GM12878 (cell line): ENCODE measurements around the gene HSPB8.

Experiments used
- EZH2 ChIP-seq: IDR thresholded peaks from 2 replicates; pipeline ENCODE4 v1.6.1; 2012; ENCODE audit warnings: low read depth, mild to moderate bottlenecking, control low read depth, inconsistent platforms, low read length, borderline replicate concordance; ENCODE audit not compliant: control insufficient read depth
- POLR2AphosphoS5 ChIP-seq: IDR thresholded peaks from 2 replicates; pipeline ENCODE4 v1.6.1; 2011; ENCODE audit warnings: mild to moderate bottlenecking, low read length, inconsistent platforms
- SRF ChIP-seq, 2 experiments: IDR thresholded peaks; 2 replicates each; pipeline ENCODE4 v1.6.1; 2011; ENCODE audit warnings: low read depth in 2 of 2, low read length in 2 of 2, mild to moderate bottlenecking in 1 of 2, moderate library complexity in 1 of 2
- TF ChIP-seq, protein P1 (sequence below), 3 experiments: IDR thresholded peaks in 2 of 3; conservative IDR thresholded peaks in 1 of 3; 2 replicates each; pipeline ENCODE4 v1.5.1; 2011; ENCODE audit warnings: low read depth in 3 of 3, low read length in 3 of 3, mild to moderate bottlenecking in 3 of 3, control low read depth in 2 of 3, moderate library complexity in 2 of 3, inconsistent platforms in 1 of 3, mixed read lengths in 1 of 3; ENCODE audit not compliant: control insufficient read depth in 2 of 3, insufficient read depth in 1 of 3; ENCODE audit errors: extremely low read depth in 1 of 3
- TF ChIP-seq, protein P2 (sequence below): fragments of 450-650 bp; IDR thresholded peaks from 2 replicates; pipeline ENCODE4 v1.6.1; 2017; ENCODE audit warnings: mild to moderate bottlenecking, moderate library complexity

DNA sequence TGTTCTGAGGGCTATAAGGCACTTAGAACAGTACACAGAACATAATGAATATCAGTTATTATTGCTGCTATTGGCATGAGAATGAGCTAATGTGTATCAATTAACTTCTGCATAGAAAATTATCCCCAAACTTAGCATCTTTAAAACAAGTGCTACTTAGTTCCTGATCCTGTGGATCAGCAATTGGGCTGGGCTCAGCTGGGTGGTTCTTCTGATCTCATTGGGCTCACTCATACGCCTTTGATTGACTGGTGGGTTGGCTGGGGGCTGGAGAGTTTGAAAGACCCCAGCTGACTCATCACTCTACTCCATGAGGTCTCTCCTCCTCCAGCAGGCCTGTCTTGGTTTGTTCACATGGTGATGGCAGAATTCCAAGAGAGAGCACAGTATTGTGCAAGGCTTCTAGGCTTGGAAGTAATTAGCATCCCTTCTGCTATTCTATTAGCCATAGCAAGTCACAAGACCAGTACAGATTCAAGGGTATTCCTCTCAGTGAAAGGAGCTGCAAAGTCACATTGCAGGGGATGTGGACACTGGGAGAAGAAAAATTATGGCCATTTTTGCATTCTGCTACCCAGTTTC is 27.2 kb upstream of the HSPB8 start:
- TF ChIP-seq EZH2 = no peak
- TF ChIP-seq, protein P1, sequence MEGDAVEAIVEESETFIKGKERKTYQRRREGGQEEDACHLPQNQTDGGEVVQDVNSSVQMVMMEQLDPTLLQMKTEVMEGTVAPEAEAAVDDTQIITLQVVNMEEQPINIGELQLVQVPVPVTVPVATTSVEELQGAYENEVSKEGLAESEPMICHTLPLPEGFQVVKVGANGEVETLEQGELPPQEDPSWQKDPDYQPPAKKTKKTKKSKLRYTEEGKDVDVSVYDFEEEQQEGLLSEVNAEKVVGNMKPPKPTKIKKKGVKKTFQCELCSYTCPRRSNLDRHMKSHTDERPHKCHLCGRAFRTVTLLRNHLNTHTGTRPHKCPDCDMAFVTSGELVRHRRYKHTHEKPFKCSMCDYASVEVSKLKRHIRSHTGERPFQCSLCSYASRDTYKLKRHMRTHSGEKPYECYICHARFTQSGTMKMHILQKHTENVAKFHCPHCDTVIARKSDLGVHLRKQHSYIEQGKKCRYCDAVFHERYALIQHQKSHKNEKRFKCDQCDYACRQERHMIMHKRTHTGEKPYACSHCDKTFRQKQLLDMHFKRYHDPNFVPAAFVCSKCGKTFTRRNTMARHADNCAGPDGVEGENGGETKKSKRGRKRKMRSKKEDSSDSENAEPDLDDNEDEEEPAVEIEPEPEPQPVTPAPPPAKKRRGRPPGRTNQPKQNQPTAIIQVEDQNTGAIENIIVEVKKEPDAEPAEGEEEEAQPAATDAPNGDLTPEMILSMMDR (IDR thresholded peaks at IDR 0.05 in 2 of 3, conservative IDR thresholded peaks at IDR 0.05 in 1 of 3; ENCODE audit: control insufficient read depth in 2 of 3, extremely low read depth in 1 of 3, insufficient read depth in 1 of 3, low read depth in 3 of 3, low read length in 3 of 3) = no peak
- TF ChIP-seq, protein P2, sequence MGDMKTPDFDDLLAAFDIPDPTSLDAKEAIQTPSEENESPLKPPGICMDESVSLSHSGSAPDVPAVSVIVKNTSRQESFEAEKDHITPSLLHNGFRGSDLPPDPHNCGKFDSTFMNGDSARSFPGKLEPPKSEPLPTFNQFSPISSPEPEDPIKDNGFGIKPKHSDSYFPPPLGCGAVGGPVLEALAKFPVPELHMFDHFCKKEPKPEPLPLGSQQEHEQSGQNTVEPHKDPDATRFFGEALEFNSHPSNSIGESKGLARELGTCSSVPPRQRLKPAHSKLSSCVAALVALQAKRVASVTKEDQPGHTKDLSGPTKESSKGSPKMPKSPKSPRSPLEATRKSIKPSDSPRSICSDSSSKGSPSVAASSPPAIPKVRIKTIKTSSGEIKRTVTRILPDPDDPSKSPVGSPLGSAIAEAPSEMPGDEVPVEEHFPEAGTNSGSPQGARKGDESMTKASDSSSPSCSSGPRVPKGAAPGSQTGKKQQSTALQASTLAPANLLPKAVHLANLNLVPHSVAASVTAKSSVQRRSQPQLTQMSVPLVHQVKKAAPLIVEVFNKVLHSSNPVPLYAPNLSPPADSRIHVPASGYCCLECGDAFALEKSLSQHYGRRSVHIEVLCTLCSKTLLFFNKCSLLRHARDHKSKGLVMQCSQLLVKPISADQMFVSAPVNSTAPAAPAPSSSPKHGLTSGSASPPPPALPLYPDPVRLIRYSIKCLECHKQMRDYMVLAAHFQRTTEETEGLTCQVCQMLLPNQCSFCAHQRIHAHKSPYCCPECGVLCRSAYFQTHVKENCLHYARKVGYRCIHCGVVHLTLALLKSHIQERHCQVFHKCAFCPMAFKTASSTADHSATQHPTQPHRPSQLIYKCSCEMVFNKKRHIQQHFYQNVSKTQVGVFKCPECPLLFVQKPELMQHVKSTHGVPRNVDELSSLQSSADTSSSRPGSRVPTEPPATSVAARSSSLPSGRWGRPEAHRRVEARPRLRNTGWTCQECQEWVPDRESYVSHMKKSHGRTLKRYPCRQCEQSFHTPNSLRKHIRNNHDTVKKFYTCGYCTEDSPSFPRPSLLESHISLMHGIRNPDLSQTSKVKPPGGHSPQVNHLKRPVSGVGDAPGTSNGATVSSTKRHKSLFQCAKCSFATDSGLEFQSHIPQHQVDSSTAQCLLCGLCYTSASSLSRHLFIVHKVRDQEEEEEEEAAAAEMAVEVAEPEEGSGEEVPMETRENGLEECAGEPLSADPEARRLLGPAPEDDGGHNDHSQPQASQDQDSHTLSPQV = no peak
- TF ChIP-seq SRF (IDR thresholded peaks at IDR 0.05; ENCODE audit: low read depth in 2 of 2, low read length in 2 of 2) = no peak
- no peak for TF ChIP-seq POLR2AphosphoS5
